GM19395 (cell line): ENCODE results near the gene TGM1.

ENCODE experiments used
- ATAC-seq: cut with Tn5 transposase; IDR thresholded peaks from one replicate; pipeline ENCODE4 v1.9.1; 2021; ENCODE audit warnings: mild to moderate bottlenecking, moderate library complexity; ENCODE audit not compliant: unreplicated experiment

Gene TGM1

DNA sequence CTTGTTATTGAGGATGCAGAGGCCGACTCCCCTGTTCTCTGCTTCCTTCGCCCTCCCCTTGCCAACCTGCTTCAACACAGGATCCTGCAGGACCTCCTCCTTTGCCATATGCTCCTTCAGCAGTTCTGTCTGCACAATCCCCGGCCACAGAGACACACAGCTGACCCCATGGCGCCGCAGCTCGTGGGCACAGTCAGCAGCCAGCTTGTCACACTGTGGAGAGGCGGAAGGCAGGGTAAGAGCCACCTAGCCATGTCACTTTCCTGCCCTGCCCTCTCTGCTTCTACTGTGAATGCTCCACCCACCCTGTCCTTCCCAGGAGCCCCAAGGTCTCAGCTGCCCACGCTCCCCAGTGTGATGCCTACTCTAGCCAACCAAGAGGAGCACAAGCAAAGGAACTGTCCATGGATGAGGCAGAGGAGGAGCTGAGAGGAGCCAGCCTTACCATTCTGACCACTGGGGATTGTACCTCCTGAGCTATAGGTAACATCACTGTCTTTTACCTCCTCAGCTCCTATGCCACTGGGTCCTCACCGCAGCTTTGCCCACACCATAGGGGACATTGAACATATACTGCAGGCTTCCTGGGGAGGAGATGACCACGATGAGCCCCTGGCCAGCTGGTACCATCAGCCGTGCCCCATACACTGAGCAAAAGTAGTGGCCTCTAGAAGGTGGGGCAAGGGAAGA, 29.3 kb upstream of the TGM1 start:
- no peak for ATAC-seq

DNA sequence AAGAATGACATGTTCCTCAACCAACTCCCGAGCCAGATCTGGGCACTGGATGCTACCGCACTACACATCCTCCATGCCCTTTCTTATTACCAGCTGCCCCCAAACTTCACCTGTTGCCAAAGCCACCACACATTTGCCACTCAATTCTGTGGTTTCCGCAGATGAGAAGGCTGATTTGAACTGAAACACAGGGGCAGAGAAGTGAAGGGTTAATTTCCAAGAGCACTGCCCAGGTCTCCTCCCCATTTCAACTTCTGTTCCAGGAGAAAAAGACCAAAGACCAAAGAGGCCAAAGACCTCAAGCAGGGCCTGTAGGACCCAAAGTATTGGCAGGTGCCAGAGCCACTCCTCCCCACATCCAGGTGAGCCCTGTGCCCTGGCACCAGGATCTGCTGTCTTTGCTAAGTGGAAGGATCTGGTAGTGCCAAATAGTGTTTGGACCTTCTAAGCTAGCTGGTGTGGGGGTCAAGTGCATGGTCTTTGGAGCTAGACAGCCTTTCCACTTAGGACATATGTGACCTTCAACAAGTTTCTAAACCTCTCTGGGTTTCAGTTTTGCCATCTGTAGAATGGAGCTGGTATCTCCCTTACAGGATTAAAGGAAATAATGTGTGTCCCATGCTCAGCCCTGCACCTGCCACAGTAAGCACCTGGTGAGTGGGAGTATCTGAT, 28.6 kb upstream of the TGM1 start:
- no peak for ATAC-seq

DNA sequence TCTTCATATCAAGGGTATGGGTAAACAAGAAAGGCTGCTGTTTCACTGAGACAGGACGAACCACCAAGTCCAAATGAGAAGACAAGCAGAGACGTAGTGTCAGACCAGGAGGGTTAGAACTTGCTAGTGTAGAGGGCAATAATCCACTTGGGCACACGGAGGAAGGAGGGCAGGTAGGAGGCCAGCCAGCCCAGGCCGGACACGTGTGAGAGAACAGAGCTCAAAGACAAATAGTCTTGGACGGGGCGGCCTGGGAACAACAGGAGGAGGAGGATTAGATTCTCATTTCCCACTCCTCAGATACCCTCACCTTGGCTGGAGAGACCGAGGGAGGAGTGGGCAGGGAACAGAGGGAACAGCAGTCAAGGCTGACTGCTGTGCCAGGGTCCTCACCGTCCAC, 27.8 kb upstream of the TGM1 start:
- ATAC-seq, result no peak

DNA sequence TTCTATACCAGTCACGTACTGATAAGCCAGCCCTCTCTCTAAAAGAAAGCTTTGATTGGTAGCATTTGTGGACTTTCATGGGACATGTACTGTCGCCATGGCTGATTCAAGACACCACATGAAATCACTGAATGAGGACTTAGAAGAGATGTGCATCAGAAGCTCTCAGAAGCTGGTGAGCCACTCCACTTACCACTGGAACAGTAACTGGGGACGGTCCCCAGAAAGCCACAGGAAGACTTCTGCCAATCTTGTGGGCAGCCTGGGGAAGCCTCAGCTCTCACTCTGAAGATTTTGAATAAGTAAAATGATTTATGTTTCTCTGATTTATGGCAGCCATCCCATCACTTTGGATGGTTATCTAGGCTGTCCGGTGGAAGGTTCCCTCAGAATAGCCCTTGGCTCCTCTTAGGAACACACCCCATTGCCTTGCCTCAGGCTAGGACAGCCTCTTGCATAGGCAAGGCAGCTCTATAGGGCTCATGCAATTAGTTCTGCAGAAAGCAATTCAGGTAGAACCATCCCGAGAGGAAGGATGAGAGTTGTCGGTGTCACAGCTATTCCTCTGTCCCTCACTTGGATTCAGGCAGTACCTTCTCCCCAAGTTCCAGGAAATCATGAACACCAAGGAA, 26.8 kb upstream of the TGM1 start:
- peak; percentile 87 for ATAC-seq

DNA sequence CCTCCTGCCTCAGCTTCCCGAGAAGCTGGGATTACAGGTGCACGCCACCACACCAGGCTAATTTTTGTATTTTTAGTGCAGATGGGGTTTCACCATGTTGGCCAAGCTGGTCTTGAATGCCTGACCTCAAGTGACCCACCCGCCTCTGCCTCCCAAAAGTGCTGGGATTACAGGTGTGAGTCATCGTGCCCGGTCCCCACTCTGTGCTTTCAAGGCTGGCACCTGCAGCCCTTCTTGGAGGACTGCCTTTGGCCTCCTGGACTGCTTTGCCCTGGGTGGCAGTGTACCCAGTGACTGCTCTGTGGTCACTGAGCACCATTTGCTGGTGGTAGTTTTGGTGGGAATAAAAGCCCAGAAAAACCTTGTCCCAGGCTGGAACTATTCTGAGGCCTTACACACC, 24.0 kb upstream of the TGM1 start:
- no peak for ATAC-seq

DNA sequence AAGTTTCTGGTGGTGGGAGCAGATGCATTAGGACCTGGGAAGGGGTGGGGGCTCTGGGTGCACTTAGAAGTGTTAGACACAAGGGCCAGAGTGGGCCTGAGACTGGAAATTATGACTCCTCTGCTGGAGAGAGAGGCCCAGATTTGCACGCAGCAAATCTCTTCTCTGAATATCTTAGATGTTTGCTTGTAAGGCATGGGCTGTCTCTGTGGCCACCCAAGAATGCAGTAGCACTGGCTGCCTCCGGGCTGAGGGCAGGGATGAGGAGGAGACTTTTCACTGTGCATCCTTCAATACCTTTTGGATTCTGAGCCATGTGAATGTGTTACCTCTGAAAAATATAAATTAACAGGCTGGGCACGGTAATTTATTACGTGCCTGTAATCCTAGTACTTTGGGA, 22.4 kb upstream of the TGM1 start:
- no peak for ATAC-seq

DNA sequence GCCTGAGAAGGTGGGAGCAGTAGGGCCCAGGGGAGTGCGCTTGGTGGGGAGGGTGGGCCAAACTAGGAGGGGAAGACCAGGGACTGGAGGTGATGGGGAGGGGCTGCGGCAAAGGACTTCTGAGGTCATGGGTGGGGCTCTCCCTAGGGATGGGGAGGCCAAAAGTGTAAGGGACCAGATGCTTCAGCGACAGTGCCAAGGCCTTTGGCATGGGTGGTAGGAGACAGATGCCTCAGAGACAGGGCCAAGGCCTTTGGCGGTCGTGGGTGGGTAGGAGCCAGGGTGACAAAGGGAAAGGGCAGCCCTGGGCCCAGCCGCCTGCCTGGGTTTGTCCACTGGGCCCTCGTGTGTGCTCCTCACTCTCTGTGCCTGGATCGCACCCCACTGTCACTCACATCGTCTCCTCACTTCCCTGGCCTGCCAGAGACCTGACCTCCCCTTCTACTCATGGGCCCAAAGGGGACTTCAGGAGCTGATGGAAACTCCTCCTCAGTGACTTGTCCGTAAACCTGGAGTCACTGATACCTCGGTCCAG, 21.6 kb upstream of the TGM1 start:
- ATAC-seq, result no peak

DNA sequence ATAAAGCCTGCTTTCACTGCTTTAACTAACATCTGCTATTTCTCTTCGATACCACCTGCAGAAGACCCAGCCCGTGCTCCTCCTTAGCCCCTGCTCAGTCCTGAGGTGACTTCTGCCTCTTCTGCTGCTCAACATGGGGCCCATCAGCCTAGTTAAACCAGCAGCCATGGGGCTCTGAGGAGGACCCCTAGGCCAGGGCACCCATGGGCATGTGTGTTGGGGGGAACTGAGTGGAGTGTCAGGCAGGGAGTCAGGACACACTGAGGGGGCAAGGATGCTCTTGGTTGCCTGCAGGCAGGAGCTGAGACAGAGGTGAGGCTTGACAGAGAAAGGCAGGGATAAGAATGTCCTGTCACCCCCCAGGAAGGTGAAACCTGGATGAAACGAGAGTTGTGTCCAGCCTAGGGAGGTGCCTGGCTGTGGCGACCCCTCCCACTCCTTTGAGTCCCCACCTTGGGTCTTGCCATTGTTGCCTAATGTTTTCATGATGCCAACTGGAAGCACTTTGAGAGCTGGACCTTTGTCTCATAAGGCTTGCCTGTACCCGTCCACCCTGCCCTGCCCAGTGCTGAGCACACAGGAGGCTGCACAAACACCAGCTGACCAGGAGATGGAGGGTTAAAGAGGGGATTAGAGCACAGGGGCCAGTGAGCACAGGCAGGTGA, 21.0 kb upstream of the TGM1 start:
- no peak for ATAC-seq

DNA sequence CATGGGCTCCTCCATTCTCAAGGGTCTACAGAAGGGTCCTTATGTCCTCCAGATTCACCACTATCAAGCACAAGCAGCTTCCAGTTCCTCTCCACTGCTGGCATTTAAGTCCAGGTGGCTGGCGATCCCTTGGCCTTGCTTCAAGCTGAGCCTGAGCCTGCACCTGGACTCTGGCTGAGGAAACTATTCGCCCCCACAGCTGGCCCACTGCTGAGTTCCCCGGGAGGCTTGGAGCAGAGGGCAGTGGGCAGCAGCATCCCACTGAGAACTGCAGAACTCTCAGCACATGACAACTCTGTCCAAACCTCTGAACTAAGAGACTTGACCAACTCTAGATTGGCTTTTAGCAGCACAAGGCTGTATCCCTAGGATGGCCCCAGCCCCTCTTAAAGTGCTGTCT, 19.8 kb upstream of the TGM1 start:
- ATAC-seq, result no peak

DNA sequence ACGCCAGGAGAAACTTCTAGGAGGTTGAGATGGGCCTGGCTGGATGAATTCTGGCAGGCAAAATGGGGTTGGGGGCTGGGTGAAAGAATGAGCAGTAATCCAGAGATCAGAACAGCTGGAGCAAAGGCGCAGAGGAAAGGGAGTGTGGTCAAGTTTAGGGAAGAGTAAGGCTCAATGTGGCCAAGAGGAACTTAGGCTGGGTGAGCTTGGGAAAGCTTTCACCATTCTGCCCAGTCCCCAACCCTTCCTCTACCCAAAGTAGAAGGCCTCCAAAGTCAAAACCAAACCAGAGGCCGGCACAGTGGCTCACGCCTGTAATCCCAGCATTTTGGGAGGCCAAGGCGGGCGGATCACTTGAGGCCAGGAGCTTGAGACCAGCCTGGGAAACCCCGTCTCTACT, 18.7 kb upstream of the TGM1 start:
- no peak for ATAC-seq

DNA sequence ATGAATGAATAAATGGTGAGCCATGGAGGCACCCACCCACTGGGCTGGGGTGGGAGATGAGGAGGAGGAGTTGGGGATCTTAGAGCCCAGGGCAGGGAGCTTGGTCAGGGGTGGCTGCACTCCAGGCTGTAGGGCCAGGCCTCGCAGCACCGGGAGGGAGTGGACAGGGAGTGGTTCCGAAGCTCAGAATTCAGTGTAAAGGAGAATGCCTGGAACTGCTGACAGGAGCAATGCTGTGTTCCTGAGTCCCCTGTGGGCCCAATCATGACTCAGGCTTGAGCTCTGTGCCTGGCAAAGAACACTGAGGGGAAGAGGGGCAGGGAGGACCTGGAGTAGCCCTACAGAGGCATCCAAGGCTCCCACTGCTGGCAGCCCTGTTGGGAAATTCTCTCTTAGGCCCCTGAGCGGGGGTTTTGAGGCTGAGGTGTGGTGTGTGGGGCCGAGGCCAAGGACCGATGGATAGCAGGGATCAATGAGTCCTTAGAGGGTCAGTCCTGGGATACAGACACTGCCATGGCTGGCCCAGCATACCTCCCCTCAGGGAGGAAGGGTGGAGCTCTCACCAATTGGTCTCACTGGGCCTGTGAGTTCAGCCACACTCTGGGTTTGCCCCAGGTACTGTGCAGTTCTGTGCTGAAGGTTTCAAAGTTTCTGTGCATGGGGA, 18.0 kb upstream of the TGM1 start:
- no peak for ATAC-seq

DNA sequence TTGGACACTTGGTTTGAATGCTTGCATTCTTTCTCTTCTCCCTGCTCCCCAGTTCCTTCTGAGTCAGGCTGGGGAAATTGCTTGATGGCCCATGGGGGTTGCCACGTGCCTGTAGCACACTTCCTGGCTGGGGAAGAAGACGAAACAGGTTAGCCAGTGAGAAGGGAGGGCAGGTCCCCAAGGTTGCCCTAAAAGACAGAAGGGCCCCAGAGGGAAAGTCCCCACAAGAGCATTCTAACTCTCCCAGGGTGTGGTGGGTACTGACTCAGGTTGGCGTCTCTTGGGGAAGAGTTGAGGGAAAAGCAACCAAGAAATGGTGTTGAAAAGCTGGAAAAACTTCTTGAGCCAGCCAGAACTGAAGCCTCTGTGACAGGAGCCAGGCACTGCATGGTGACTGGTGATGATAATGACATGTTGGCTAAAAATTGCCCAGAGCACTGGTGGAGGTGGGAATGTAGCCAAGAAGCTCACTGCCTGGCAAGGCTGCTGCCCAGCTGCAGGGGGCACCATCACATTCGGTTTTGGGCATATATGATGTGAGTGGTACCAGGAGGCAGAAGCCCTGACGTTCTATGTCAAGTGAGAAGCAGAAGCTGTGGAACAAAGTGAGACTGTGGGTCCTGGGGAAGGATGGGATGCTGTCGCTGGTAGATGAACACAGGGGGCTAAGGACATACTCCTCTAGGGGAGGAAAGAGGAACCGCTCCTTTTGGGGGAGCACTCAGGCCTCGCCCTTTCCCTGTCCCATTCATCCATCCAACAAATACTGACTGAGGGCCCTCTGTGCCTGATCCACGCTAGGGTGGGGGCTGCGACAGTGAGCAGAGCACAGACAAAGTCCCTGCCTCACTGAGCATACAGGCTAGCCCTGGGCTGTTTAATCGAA, 16.6 kb upstream of the TGM1 start:
- ATAC-seq, result peak; percentile 63

DNA sequence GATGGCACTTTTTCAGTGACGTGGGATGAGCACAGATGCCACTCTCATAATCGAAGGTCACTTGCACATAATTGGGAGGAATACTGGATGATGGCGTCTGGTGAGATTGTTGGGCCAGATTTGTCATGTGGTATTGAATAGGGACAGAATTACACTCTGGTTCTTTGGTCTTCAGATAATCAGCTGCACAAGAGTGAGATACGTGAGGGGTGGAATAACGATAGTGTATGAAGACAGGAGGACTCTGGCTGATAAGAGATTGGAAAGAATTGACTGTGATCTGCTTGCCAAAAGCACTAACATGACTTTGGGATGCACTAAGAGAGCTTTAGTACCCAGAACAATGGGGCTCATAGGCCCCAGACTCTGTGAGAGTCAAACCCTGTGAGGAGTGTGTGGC, 15.4 kb upstream of the TGM1 start:
- ATAC-seq, result no peak

DNA sequence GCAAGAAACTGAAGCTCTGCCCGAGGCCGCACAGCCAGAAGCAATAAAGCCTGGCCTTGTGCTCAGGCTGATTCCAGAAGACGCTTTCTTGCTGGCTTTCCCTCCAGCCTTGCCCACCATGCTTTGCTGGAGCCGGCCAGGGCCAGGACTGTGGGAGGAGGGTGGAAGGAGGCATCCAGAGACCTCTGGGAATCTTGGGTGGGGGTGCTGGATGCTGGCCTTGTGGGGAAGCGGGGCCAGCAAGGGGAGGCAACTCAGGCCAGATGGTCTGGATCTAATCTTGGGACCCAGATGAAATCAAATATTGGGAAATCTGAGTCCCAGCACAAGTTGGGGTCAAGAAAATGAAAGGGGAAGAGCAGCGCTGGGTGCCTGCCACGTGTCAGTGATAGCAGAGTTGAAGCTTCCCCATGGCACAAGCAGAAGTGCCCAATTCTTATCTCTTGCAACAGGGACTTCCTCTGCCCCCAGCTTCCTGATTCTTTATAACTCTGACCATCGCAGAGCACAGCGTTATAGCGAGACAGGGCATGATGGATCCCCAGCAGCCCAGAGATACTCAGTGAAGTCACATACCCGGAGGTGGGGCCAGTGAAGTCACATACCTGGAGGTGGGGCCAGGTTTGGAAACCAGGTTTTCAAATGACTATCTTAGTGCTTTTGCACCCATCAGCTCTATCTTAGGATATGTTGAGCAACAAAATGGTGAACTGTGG, 14.8 kb upstream of the TGM1 start:
- ATAC-seq, result no peak

DNA sequence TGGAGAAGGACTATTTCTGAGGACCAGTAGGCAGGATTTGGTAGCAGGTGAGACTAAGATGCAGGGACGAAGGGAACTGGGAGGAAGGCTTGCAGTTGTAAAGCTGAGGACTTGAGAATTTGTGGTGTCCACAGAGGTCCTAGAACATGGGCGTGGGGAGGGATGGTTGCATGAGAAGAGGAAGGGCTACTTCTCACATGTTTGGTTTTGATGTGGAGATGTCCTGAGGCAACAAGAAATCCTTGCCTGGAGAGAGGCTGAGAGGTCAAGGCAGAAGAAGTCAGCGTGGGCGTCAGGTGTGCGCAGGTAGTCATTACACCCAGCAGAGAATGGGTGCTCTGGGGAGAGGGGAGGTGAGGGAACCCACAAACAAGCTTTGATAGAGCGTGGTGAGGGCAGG, 14.1 kb upstream of the TGM1 start:
- no peak for ATAC-seq

DNA sequence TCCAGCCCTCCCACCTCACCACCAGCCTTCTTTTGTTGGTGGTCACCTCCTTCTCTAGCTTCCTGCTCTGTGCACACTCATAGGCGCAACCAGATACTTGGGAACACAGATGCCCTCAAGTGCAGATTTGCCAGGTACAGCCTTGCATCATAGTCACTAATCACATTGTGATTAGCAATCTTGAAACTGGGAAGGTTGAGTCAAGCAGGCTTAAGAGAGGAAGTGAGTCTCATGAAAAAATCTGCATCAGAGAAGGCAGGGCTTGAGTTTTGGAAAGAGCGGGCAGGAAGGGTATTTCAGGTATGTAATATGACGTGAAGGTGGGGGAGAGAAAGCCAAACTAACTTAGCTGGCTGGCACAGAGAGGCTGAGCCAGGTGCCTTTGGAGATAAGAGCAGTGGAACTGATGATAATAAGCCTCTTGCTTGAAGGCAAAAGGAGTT, 11.1 kb upstream of the TGM1 start:
- ATAC-seq, result peak; percentile 50

DNA sequence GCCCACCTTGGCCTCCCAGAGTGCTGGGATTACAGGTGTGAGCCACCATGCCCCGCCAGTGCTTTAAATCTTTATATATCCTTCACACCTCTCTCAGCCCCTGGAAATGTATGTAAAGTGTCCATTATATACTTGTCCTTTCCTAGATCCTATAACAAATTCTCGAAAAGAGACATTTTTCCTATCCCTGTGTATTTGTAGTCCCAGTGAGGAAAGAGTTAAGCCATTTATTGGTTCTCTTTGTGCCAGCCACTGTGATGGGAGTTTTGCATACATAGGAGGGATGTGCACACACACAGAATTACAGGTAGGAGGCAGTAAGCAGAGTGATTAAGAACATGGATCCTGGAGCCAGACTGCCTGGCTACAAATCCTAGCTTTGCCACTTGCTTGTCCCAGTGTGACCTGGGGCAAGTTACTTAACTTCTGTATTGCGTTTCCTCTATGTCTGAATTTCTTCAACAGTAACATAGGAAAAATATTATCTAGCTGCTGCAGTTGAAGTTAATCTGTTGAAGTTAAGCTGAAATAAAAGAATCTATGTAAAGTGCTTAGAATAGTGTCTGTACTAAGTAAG, 10.5 kb upstream of the TGM1 start:
- no peak for ATAC-seq

DNA sequence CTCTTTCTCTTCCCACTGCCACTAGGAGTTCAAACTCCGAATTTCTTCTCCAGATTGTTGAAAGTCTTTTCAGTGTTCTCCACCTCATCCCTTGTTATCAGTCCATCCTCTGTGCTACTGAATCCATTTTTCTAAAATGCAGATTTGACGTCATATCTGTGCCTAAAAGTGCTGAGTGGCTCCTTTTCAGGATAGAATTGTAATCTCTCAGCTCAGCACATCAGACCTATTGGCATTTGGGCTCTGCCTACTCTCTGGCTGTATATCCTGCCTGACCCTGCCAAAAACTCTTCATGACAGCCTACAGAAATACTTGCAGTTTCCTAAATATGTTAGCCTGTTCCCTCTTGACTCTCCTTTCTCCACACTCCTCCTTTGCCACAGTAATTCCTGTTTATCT, 9.5 kb upstream of the TGM1 start:
- ATAC-seq, result no peak

DNA sequence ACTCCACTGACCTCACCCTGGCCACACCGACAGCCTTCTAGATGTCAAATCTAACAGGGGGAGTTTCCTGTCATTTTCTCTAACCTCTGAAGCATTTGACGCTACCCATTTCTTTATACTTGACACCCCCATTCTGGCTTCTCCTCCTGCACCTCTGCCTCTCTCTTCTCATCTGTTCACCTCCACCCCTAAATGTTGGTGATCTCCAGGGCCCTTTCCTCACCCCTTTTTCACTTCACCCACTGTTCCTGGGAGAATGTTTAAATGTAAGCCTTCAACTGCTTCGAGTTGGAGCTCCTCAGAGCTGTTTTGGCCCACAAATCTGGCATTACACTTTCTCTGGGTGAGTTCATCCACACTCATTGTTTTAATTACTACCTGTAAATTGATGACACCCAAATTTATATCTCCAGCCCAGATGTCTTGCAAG, 8.9 kb upstream of the TGM1 start:
- ATAC-seq, result no peak
